Activated gamma-delta T cell treated with anti-CD3 and anti-CD28 coated beads, Interleukin-2, amount 50 U/mL, for 16 hours (primary cell): ENCODE results near the gene FAM107B.

Experiments
- DNase-seq: peaks from one replicate; pipeline ENCODE4 v3.0.0-alpha.2; 2020; ENCODE audit warnings: low read depth

FAM107B gene

DNA sequence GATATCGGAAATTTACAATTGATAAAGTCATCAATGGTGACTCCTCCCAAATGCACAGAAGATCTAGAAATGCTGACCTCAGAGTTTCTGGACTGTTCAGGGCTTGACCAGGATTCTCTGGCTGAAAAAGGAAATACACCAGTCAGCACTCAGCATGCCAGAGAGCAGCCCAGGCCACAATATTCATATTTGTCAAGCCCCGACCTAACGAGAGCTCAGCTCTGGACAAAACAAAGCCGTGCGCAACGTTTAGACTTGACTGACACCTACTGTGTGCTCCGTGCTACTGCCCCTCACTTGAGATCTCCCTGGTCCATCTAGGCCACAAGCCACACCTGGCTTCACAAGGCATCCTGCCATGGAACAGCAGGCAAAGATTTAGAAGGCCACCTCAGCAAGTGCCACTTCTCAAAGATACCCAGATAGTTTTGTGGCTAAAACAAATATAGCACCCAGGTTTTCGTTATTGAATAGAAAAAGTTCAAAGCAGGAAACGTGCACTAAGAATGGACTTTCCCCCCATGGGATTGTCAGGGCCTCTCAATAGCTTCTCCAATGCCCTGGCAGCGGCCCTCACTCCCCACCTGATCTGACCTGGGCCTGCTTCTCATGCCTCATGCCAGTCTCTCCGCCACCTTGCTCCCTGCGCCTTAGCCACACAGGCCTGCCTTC lies 218.3 kb downstream of the FAM107B start:
- DNase-seq: no peak

DNA sequence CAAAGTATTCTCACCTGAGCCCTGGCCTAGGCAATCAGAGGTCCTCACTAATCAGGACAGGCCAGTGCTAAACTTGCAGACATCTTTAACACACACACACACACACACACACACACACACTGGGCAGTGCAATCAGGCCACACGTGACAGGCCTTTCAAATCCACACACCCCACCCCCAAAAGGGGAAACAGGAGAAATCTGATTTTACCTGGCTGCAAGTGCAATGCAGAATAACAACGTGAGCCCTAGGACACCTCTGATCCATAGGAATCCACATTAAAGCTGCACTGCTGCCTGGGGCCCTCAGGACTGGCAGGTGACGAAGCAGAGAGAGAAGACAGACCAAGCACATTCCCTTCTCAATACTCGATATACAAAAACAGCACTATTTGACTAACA lies 218.9 kb downstream of the FAM107B start:
- no peak for DNase-seq

DNA sequence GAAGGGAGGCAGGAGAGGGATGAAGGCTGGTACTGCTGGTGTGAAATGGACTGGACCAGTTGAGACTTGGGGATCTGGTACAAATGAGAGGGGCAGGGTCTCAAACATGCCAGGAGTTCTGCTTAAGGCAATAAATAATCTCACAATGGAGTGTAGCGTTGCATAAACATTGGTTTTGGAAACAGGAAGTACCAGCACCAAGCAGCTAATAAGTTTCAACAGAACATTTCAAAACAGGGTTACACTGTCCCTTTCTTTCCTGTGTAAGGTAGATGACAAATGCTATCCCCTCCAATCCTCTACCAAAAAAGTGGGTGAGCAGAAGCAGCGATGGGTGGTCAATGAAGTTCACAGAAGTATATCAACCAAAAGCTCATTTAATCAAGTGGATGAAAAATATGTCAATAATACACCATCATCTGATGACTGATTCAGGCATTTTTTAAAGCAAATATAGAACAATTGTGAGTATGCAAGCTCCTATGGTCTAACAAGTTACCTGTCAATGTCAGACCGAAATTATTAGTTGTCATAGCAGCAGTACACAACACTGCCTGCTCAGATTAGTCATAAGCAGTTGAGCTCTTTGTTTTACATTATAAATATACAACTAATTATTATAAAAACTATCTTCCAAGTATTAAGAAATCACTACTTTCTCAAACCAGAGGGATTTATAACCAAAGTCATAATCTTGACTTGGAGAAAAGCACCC lies 220.0 kb downstream of the FAM107B start:
- DNase-seq: no peak

GRCh38 chr10:14554091-14554490 lies 220.6 kb downstream of the FAM107B start:
- no peak for DNase-seq

- DNase-seq: no peak
Measured at GRCh38 chr10:14553448-14553847, 221.2 kb downstream of the FAM107B start.

DNA sequence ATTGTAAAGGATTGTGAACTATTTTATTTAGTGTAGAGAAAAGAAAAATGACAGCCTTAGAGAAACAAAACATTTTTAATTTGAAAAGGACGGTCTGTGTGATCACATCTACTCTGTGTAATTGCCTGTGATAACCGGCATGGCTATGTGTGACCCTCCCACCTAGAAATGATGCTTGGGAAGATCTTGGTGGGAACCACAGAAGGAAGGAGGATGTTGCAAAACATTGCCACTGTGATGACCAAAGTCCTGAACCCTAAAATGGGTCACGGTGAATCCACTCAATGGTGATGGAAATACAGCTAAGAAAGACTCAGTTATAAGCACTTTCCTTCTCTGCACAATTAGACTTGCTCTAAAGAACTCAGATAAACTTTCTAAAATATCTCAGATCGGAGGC lies 222.7 kb downstream of the FAM107B start:
- no peak for DNase-seq

DNA sequence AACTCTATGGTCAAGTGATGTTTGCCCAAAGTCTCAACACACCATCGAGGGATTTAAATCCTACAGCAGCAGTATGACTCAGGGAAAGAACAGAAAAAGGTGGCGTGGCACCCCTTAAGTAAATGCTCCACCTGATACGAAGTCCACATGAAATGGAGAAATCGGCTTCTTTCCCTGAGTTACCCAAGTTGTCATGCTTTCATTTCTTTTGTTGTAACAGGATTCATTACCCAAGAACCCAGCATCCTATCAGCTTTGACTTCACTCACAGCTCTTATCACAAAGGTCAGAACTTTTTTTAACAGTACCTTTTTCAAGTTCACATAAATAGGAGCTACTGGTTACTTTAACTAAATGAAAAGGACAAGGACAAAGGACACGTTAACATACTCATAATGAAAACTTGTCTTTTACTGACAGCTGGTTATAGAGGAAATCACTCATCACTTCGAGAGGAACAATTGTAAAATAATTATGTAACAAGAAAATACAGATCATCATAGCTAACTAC lies 224.2 kb downstream of the FAM107B start:
- no peak for DNase-seq

DNA sequence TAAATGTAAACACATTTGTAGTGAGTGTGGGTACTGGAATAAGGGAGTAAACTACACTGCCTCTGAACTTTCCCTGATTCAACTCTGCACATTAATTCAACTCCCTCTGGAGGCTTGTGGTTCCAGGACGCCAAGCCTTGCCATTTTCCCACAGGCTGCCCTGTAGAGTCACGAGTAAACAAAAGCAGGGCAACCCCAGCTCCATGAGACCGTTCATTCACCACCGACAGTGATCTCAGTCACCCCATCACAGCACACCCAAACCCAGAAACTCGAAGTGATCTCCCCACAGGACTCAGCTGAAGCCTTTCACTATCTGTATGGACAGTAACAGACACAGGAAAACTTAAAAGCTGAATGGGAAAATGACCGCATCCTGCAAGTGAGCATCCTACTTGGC lies 225.2 kb downstream of the FAM107B start:
- DNase-seq: no peak

DNA sequence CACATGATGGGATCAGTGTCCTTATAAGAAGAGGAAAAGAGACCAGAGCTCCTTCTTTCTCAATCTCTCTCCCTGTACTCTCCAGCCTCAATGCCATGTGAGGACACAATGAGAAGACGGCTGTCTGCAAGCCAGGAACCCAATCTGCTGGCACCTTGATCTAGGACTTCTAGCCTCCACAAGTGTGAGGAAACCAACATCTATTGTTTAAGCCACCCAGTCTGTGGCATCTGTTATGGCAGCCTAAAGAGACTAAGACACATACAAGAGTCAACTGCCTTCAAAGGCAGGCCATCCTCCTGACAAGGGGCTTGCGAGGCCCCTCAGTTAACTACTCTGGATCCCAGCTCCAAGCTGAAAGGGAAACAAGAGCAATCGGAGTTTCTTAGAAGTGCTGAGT lies 225.7 kb downstream of the FAM107B start:
- no peak for DNase-seq

- DNase-seq: no peak
Measured at GRCh38 chr10:14548474-14548873, 226.2 kb downstream of the FAM107B start.

GRCh38 chr10:14547816-14548215 lies 226.9 kb downstream of the FAM107B start:
- no peak for DNase-seq

- no peak for DNase-seq
Measured at GRCh38 chr10:14545827-14546226, 228.9 kb downstream of the FAM107B start.

- DNase-seq: no peak
Measured at GRCh38 chr10:14543904-14544210, 230.8 kb downstream of the FAM107B start.

DNA sequence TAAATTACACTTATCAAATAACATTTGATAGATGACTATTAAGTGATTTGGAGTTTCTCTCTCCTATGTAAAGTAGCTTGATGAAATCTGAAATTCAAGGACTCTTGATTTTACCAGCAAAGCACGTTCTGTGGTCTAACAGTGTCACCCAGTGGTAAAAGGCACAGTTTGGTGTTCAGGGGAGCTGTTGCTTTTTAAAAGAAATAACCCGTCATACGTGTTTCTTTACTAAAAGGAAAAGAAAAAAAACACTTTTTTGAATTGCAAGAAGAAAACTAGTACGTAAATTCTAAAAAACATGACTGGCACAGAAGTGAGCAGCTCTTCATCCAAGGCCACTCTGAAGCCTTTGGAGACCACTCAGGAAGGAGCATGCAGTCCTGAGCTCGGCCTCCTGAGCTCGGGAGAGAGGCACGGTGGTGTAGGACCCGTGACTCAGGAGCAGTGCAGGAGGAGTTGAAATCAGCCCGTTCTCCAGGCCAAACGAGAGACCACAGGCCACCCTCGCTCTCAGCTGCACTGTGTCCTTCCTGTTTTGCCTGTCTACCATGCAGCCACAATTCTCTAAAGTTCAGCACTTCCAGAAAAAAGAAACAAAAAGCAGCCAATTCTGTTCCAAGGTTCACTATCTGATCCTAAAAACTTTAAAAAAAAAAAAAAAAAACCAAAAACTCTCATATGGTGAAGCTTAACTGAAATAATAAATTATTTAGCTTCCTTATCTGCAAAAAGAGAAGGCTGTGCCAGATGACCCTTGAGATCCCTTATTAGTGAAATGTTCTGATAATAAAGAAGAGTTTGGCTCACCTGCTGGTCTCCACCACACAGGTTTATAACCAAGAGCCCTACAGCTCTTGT lies 231.4 kb downstream of the FAM107B start:
- DNase-seq: no peak

- DNase-seq: no peak
Measured at GRCh38 chr10:14541379-14541778, 233.3 kb downstream of the FAM107B start.

DNA sequence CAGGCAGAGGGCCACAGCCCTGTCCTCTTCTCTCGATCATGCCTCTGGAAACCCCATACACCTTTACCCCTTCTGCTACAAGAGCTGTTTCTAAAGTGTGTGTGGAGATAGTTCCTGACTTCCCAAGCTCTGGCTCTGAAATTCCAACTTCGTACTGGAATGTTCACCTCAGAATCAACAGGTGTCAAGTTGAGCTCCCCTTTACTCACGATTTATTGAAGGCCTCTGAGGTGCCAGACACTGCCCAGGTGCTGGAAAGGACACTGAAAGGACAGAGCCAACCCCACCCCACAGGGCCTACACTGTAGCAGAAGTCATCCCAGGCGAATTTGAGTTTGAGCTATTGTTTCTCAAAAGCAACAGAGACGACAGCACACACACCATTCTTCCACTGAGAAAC lies 234.1 kb downstream of the FAM107B start:
- no peak for DNase-seq

DNA sequence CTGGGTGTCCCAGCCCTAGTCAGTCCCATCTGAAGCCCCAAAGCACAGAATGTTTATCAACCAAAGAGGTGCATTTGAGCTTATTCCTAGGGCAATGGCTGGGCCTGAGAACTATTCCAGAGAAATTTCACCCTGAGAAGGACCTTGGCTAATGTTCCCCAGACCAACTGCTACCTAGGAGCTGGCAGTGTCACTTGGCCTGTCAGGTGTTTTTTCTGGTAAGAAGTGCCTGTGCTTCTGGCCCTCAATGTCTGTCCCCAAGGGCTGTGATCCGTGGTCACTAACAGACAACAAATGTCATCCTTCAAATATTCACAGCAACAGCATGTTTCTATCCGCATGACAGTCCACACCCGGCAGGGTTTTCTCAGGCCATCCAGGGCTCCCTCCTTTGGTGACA lies 234.6 kb downstream of the FAM107B start:
- no peak for DNase-seq

GRCh38 chr10:14539176-14539575 lies 235.5 kb downstream of the FAM107B start:
- DNase-seq: no peak

- DNase-seq: no peak
Measured at GRCh38 chr10:14536241-14537213, 238.2 kb downstream of the FAM107B start.

- no peak for DNase-seq
Measured at GRCh38 chr10:14535457-14536130, 239.1 kb downstream of the FAM107B start.

DNA sequence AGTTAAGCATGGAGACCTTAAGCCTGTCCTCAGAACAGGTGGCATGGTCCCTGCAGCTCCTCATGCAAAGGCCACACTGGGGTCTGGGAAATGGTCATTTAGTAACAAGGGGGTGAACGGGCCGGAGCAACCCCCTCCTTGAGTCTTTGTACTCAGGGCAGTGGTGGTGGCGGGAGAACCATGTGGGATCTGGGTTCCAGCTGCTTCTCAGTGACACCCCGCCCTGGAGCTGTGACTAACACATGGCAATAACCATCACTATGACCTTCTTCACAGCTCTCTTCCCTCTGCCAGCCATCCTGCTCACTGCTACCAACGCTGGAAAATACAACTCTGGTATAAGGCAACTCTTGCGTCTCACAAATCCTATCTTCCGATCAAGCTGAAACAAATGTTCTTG lies 240.5 kb downstream of the FAM107B start:
- DNase-seq: no peak
